Smooth muscle cell (in vitro differentiated cells): Measurements from ENCODE around the gene ALOXE3. TPM values are rescaled to one million over a fixed set of nuclear protein-coding genes. Genes with fewer than 3 reads are reported as not detected.

Experiments
- DNase-seq: peaks from one replicate; lab custom pipeline; 2025; ENCODE audit not compliant: unreplicated experiment; lab: John Stamatoyannopoulos, UW
- H2AFZ ChIP-seq: fragments of 200-600 bp; sonication (generic); 2 replicates; pipeline ENCODE4 v1.6.0; 2016; ENCODE audit warnings: antibody characterized with exemption, low read depth, mild to moderate bottlenecking
- H3F3A ChIP-seq: fragments of 200-600 bp; sonication (generic); 2 replicates; pipeline ENCODE4 v1.6.0; 2017; ENCODE audit warnings: antibody characterized with exemption, low read depth
- H3K27ac ChIP-seq: fragments of 200-600 bp; sonication (generic); 2 replicates; pipeline ENCODE4 v1.5.1; 2016; ENCODE audit warnings: low read depth, mild to moderate bottlenecking
- H3K27me3 ChIP-seq: fragments of 200-600 bp; sonication (generic); 2 replicates; pipeline ENCODE4 v1.6.1; 2016; ENCODE audit warnings: low read depth, mild to moderate bottlenecking
- H3K36me3 ChIP-seq: fragments of 200-600 bp; sonication (generic); 2 replicates; pipeline ENCODE4 v1.5.1; 2016; ENCODE audit warnings: low read depth
- H3K4me1 ChIP-seq: fragments of 200-600 bp; sonication (generic); 2 replicates; pipeline ENCODE4 v1.5.1; 2016; ENCODE audit warnings: low read depth
- H3K4me2 ChIP-seq: fragments of 200-600 bp; sonication (generic); 2 replicates; pipeline ENCODE4 v1.6.0; 2016; ENCODE audit warnings: mild to moderate bottlenecking
- H3K4me3 ChIP-seq: fragments of 200-600 bp; sonication (generic); 2 replicates; pipeline ENCODE4 v1.5.1; 2016; ENCODE audit warnings: mild to moderate bottlenecking
- H3K79me2 ChIP-seq: fragments of 200-600 bp; sonication (generic); 2 replicates; pipeline ENCODE4 v1.6.0; 2016; ENCODE audit warnings: low read depth, mild to moderate bottlenecking
- H3K9ac ChIP-seq: fragments of 200-600 bp; sonication (generic); 2 replicates; pipeline ENCODE4 v1.6.0; 2016; ENCODE audit warnings: low read depth
- H3K9me3 ChIP-seq: fragments of 200-600 bp; sonication (generic); replicated peaks from 2 replicates; pipeline ENCODE4 v1.5.1; 2016; ENCODE audit warnings: low read depth
- H4K20me1 ChIP-seq: fragments of 200-600 bp; sonication (generic); 2 replicates; pipeline ENCODE4 v1.6.0; 2016; ENCODE audit warnings: low read depth
- WGBS: methylation state at CpG from one replicate; pipeline ENCODE4 v1.1.7; 2016; ENCODE audit warnings: low lambda C conversion rate; 5-methylcytosine and 5-hydroxymethylcytosine counted together
- polyA plus RNA-seq: library from polyadenylated mRNA; unstranded; fragments of >200 nt; fragmentation: Nextera tagmentation; extraction: Ambion mirVana; gene quantifications from 2 replicates; pipeline ENCODE4 v1.2.1, GENCODE V29; 2016
- total RNA-seq: library from RNA; depleted of rRNA; stranded (reverse); fragments of >200 nt; gene quantifications from 2 replicates; pipeline ENCODE4 v1.2.3, GENCODE V29; 2014
- TF ChIP-seq, protein P1 (sequence below): fragments of 200-600 bp; sonication (generic); IDR thresholded peaks from 2 replicates; pipeline ENCODE4 v1.5.1; 2017; ENCODE audit warnings: borderline replicate concordance, mild to moderate bottlenecking, antibody characterized with exemption; ENCODE audit not compliant: insufficient read depth, poor library complexity, severe bottlenecking

Gene ALOXE3
- total and polyA plus RNA-seq, 2 experiments from 2014 or later, result 0.25 to 1.7 TPM

DNA sequence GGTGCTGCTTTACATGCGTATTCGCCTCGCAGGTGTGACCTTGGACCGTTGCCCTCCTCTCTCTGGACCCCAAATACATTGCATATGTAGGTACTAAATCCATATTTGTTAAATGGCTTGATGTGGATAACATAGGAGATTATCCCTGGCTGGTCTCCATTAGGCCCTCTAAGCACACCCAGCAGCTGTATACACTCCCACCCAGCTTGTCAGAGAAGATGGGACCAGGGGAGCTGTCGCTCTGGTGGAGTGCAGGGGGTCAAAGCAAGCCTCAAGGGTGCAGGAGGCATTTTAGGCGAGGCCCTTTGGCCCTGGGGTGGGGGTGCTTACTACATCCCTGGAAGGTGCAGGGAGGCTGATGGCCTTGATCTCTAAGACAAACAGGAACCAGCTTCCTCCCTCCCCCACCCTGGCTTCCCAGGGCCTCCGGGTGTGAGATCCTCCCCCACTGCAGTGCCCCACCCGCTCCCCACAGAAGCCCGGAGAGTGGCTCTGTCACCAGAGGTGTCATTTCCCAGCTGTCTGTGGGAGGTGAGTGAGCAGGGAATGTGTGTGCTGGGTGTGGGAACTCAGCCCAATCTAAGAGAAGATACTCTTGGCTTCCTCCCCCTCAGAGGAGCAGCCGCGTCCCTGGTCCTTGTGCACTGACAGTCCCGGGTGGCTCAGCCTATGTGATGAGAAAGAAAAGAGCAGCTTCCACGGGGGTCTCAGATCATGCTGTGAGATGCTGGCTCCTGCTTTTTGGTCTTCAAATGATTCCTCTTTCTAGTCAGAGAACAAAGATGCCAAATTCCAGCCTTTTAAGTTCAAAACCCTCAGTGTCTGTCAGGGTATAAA, 45.9 kb upstream of the ALOXE3 start:
- peaks cover 13% of the 10 kb centered on the region for H4K20me1 ChIP-seq
- no peak for DNase-seq
- peaks cover 17% of the 10 kb centered on the region for H3K79me2 ChIP-seq
- TF ChIP-seq, protein P1, sequence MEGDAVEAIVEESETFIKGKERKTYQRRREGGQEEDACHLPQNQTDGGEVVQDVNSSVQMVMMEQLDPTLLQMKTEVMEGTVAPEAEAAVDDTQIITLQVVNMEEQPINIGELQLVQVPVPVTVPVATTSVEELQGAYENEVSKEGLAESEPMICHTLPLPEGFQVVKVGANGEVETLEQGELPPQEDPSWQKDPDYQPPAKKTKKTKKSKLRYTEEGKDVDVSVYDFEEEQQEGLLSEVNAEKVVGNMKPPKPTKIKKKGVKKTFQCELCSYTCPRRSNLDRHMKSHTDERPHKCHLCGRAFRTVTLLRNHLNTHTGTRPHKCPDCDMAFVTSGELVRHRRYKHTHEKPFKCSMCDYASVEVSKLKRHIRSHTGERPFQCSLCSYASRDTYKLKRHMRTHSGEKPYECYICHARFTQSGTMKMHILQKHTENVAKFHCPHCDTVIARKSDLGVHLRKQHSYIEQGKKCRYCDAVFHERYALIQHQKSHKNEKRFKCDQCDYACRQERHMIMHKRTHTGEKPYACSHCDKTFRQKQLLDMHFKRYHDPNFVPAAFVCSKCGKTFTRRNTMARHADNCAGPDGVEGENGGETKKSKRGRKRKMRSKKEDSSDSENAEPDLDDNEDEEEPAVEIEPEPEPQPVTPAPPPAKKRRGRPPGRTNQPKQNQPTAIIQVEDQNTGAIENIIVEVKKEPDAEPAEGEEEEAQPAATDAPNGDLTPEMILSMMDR, result no peak
- H3K9ac ChIP-seq, result no peak overlapping the region
- no peak overlapping the region for H3K4me3 ChIP-seq
- WGBS, result 38% methylated on average over 13 of the region's 13 CpGs
- no peaks in the 10 kb centered on the region for H3K36me3 ChIP-seq
- peak overlapping the region; percentile 97 for H3K4me2 ChIP-seq
- H3K4me1 ChIP-seq, result peaks cover 22% of the 10 kb centered on the region
- no peaks in the 10 kb centered on the region for H3K9me3 ChIP-seq
- no peaks in the 10 kb centered on the region for H3K27me3 ChIP-seq
- peaks cover 5% of the 10 kb centered on the region for H3F3A ChIP-seq
- peak overlapping the region; percentile 1 for H3K27ac ChIP-seq
- H2AFZ ChIP-seq, result peak overlapping the region; percentile 44

DNA sequence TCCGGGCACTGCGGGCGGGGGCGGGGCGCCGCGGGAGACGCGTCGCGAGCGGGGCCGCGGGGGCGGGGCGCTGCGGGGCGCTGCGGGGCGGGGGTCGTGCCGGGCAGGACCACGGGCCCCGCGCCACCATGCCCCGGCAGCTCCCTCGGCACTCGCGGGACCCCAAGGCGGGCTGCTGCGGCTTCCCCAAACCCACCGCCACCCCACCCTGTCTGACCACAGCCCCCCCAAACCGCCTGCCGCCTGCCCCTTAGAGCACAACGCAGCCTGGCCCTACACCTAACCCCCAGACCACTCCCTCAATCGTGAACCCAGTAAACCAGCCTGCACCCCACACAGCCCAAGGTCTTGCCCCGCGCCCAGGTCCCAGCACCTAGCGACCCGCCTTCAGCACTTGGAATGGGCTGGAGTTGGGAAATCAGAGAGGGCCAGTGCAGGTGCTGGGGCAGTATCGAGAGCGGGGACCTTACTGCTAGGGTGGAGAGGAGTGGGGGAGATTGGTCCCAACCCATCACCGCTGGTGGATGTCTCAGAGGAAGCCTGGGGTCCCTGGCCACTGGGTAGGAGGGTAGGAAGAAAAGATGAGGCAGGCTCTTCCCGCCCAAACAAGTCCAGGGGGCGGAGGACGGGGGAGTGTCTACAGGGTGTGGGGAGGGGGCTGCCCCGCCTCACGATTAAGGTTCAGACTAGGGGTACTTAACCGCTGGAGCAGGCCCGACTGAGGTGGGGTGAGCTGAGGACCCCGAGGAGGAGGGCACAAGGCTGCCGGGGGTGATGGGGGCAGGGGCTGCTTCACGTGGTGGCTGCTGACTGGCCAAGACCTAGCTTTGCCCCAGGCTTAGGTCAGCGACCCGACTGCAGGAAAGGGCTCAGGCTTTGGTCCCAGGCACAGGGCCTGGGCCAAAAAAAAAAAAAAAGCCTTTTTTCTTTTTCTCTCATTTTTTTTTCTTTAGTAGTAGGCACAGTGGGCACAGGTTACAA, 45.0 kb upstream of the ALOXE3 start:
- DNase-seq, result no peak
- peak overlapping the region; percentile 99 for H3K4me3 ChIP-seq
- peaks cover 22% of the 10 kb centered on the region for H3K4me1 ChIP-seq
- H3K9me3 ChIP-seq, result no peaks in the 10 kb centered on the region
- peak overlapping the region; percentile 62 for H3K27ac ChIP-seq
- peaks cover 5% of the 10 kb centered on the region for H3F3A ChIP-seq
- 5% methylated on average over 21 of the region's 55 CpGs for WGBS
- H3K4me2 ChIP-seq, result peak overlapping the region; percentile 97
- peak overlapping the region; percentile 98 for H2AFZ ChIP-seq
- H3K36me3 ChIP-seq, result no peaks in the 10 kb centered on the region
- peak overlapping the region; percentile 98 for H3K9ac ChIP-seq
- H3K27me3 ChIP-seq, result no peaks in the 10 kb centered on the region
- TF ChIP-seq, protein P1, result no peak
- H4K20me1 ChIP-seq, result peaks cover 13% of the 10 kb centered on the region
- peaks cover 17% of the 10 kb centered on the region for H3K79me2 ChIP-seq

DNA sequence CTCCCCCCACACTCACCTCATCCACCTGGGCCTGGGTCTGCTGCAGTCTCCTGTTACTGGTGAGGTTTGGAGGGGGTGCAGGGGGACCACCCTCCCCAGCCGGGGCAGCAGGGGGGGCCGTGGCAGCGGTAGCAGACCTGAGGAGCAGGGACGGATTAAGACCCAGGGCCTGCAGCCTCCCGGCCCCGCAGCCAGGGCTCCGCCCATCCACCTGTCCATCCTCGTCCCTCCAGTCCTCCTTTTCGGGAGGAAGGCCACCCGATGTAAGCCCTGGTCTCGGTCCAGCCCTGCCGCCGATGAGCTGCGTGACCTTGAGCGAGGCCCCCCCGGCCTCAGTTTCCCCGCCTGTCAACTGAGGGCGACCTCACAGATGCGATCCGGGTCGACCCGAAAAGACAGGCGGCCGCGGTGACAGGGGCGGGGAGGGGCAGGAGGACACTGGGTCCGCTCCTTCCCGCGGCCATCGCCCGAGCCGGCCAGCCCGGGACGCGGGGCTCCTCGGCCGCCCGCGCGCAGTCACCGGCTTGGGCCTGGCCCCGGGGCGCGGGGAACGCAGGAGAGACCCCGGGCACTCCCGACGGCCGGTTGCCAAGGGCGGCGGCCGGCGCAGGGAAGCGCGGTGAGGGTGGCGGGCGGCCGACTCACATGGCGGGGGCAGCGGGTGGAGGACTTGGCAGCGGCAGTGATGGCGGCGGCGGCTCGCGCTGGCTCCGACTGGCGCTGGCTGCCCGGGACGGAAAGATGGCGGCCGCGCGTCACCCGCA, 44.1 kb upstream of the ALOXE3 start, which contains the start of gene VAMP2:
TSS of gene VAMP2 (minus strand) at position 716 of the 764 bp plus-strand sequence. CDS start at position 647, 69 bp downstream.
- under 1% methylated on average over 48 of the region's 75 CpGs for WGBS
- peak within 1 kb of the TSS; percentile 99 for H3K4me3 ChIP-seq
- TF ChIP-seq, protein P1, result no peak
- H3K4me2 ChIP-seq, result peak within 1 kb of the TSS; percentile 99
- H3K36me3 ChIP-seq, result no peaks in the 10 kb centered on the region
- H3K4me1 ChIP-seq, result peaks cover 22% of the 10 kb centered on the region
- peak within 1 kb of the TSS; percentile 98 for H3K9ac ChIP-seq
- peak; percentile 42 for DNase-seq
- H2AFZ ChIP-seq, result peak within 1 kb of the TSS; percentile 98
- H3K27ac ChIP-seq, result peak within 1 kb of the TSS; percentile 76
- peaks cover 17% of the 10 kb centered on the region for H3K79me2 ChIP-seq
- H3K9me3 ChIP-seq, result no peaks in the 10 kb centered on the region
- H3K27me3 ChIP-seq, result no peaks in the 10 kb centered on the region
- H3F3A ChIP-seq, result peaks cover 5% of the 10 kb centered on the region
- peaks cover 13% of the 10 kb centered on the region for H4K20me1 ChIP-seq
